ENCODE measurements around the gene GOLT1A.

The GOLT1A gene

DNA sequence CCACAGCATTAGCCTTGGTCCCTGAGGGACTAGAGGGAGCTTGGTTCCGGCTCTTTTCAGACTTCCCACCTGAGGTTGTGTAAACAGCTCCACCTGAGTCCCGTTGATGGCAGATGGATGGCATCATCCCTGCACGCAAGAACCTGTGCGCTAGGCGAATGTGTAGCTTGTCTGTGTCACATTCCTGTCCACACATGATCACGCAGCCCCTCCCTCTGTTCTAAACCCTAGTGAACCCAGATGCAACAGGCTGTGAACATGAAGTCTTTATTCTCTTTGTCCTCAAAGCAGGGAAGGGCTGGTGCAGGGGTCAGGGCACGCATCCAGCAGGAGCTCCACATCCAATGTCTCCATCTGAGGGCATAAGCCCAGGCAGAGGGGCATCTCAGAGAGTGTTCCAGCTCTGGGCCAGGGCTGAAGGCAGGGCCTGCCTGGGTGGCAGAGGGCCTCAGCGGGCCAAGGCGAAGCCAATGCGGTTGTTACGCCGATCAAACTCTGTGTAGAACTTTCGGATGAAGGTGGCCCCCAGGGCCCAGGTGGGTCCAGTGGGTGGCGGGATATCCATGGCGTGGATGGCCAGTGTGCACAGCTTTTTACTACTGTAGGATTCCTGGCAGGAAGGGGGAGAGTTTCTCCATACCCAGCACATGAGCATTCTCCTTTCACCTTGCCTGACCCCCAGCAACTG lies 59.1 kb downstream of the GOLT1A start:
- DNase-seq (ENCODE audit: low read depth): no peak

DNA sequence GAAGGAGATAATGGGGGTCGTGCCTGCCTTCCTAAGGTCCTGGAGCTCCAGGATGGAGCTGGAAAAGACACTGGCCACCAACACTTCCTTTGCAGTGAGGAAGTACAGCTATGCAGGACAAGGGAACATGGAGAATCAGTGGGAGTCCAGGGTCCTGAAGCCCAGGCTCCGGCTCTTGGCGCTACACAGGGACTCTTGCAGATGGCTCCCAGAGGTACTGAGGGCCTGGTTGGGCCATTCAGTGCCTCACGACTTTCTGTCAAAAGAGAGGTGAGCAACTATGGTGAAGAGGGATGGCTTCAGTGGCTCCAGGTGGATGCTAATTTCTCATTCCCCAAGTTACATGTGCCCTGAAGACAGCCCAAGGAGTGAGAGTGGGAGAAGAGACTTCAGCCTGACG lies 60.1 kb downstream of the GOLT1A start:
- no peak for DNase-seq (ENCODE audit: low read depth)

DNA sequence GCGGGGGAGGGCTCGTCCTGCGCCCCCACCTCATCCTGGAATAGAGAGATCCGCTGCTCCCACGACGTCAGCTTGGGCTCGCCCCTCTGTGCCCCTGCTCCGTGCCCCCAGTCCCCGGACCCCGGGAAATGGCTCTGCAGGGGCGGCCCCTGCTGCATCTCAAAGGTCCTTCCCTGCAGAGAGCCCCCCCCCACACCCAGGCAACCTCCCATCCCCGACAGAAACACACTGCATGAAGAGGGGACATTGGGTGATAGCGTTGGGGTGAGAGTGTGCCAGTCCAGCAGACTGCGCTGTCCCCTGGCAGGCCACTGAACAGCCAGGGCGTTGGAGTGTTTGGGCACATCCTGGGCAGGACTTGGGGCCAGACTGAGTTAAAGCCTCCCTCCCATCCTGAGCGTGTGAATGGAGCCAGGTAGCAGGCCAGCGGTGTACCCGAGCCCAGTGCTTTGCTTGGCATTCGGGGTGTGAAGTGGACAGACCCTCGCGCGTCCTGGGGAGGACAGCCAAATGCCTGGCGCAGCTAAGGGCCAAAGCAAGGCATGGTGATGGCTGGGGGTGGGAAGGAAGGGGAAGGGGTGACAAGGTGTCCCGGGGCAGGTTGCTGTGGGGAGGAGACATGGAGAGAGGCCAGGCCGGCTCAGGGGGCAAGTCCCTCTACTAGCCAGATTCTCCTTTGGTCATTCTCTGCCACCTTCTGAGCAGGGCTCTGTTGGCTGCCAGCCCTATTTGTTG lies 61.3 kb downstream of the GOLT1A start:
- DNase-seq (ENCODE audit: low read depth): no peak

- DNase-seq (ENCODE audit: low read depth): no peak
Measured at GRCh38 chr1:204151552-204152309, 62.1 kb downstream of the GOLT1A start, which contains the start of gene ETNK2. Gene ETNK2 (minus strand): TSS chr1:204152044. CDS start chr1:204151852, 192 bp downstream.

- no peak for DNase-seq (ENCODE audit: low read depth)
Measured at GRCh38 chr1:204150702-204151551, 62.9 kb downstream of the GOLT1A start.

DNA sequence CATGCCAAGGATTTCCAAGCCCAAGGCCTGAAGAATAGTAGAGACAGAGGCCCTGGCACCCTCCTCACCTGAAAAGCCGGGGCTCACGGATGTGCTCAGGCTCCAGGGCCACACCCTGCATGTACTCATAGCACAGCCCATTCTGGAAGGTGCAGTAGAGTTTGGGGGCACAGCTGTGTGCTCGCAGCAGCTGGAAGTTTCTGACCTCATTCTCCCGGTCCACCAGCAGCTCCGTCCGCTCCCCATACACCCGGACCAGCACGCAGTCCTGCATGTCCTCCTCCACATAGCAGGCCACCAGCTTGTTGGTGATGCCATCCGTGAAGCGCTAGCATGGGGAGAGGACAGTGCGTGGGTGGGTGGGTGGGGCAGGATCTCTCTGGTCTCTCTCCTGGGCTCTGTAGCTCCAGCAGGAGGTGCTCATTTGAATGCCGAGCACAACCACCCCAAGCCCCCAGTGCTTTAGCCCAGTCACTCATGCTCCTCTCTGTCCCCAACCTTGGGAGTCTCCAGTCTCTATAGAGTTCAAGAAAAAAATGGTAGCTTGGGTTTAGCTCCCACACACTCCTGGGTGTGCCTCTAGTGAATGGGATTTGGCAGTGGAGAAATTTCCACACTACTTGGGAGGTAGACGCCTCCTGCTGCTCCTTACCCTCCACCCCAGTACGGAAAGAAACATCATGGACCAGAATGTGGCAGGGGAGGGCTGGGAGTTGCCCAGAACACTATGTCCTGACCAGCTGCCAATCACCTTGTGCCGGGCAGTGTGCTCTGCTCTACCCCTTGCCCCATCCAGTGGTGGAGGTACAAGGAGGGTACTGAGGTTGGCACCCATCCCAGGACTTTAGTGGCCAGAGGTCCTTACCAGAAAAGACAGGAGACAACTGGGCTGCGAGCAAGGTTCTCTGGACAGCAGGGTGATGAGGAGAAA lies 63.9 kb downstream of the GOLT1A start:
- DNase-seq (ENCODE audit: low read depth): no peak

GRCh38 chr1:204149107-204149506 lies 64.7 kb downstream of the GOLT1A start:
- no peak for DNase-seq (ENCODE audit: low read depth)

Measured in fibroblast of the conjunctiva (primary cell).